GM23338 (cell line): ENCODE results near the gene PHACTR2.

Experiments
- CREB1 ChIP-seq: fragments of 250-450 bp; sonication (Bioruptor Pico); IDR thresholded peaks from 2 replicates; pipeline ENCODE4 v1.5.0; 2020; ENCODE audit warnings: low read depth, mild to moderate bottlenecking, moderate library complexity
- EZH2 ChIP-seq: fragments of 200-600 bp; sonication (generic); IDR thresholded peaks from one replicate; pipeline ENCODE4 v1.8.0; 2017; ENCODE audit warnings: antibody characterized with exemption, mild to moderate bottlenecking, low read depth; ENCODE audit not compliant: unreplicated experiment
- EZH2phosphoT487 ChIP-seq: fragments of 200-600 bp; sonication (generic); IDR thresholded peaks from one replicate; pipeline ENCODE4 v1.8.1; 2018; ENCODE audit warnings: antibody characterized with exemption; ENCODE audit not compliant: unreplicated experiment
- JUNB ChIP-seq: IDR thresholded peaks from one replicate; pipeline ENCODE4 v1.6.1; 2016; ENCODE audit warnings: antibody characterized with exemption; ENCODE audit not compliant: unreplicated experiment
- NANOG ChIP-seq: IDR thresholded peaks from 2 replicates; pipeline ENCODE4 v1.6.1; 2016; ENCODE audit warnings: antibody characterized with exemption, borderline replicate concordance
- POLR2AphosphoS5 ChIP-seq: IDR thresholded peaks from 2 replicates; pipeline ENCODE4 v1.6.1; 2016; ENCODE audit warnings: antibody characterized with exemption, low read depth
- REST ChIP-seq: IDR thresholded peaks from one replicate; pipeline ENCODE4 v1.6.1; 2018; ENCODE audit warnings: antibody characterized with exemption; ENCODE audit not compliant: unreplicated experiment
- STAT1 ChIP-seq: IDR thresholded peaks from one replicate; pipeline ENCODE4 v1.6.1; 2016; ENCODE audit warnings: antibody characterized with exemption; ENCODE audit not compliant: unreplicated experiment
- ZNF114 ChIP-seq: fragments of 250-450 bp; sonication (Bioruptor Pico); IDR thresholded peaks from 2 replicates; pipeline ENCODE4 v1.5.0; 2020; ENCODE audit warnings: mild to moderate bottlenecking, moderate library complexity
- ZNF331 ChIP-seq: fragments of 250-450 bp; sonication (Bioruptor Pico); IDR thresholded peaks from 2 replicates; pipeline ENCODE4 v1.5.0; 2020; ENCODE audit warnings: low read depth, mild to moderate bottlenecking, moderate library complexity
- TF ChIP-seq, protein P1 (sequence below), 2 experiments: fragments of 200-600 bp in 1 of 2; sonication (generic) in 1 of 2; conservative IDR thresholded peaks; 2 replicates each; pipeline versions ENCODE4 v1.5.1 to v1.6.1; 2016 to 2017; ENCODE audit warnings: antibody characterized with exemption in 2 of 2, low read depth in 2 of 2, mild to moderate bottlenecking in 2 of 2, moderate library complexity in 1 of 2
- TF ChIP-seq, protein P2 (sequence below): IDR thresholded peaks from 2 replicates; pipeline ENCODE4 v1.6.1; 2016; ENCODE audit warnings: antibody characterized with exemption

DNA sequence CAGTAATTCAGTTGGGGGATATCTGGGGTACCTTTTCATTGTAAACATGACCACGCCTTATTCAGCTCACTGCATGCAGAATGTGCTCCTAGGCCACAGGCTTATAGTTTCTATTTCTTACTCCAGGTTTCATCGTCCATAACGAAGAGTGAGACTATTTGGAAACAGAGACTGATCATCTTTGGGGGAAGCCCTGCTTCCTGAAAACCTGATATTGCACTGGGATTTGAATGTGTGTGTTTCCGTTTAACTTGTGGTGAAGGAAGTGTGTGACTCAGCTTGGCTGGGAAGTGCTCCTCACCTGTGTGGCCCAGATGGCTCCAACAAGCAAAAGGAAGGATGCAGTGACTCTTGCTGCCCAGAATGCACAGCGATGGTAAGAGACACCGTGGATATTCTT lies 145.8 kb downstream of the PHACTR2 start:
- TF ChIP-seq, protein P1, sequence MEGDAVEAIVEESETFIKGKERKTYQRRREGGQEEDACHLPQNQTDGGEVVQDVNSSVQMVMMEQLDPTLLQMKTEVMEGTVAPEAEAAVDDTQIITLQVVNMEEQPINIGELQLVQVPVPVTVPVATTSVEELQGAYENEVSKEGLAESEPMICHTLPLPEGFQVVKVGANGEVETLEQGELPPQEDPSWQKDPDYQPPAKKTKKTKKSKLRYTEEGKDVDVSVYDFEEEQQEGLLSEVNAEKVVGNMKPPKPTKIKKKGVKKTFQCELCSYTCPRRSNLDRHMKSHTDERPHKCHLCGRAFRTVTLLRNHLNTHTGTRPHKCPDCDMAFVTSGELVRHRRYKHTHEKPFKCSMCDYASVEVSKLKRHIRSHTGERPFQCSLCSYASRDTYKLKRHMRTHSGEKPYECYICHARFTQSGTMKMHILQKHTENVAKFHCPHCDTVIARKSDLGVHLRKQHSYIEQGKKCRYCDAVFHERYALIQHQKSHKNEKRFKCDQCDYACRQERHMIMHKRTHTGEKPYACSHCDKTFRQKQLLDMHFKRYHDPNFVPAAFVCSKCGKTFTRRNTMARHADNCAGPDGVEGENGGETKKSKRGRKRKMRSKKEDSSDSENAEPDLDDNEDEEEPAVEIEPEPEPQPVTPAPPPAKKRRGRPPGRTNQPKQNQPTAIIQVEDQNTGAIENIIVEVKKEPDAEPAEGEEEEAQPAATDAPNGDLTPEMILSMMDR (conservative IDR thresholded peaks at IDR 0.05; ENCODE audit: low read depth in 2 of 2): no peak
- TF ChIP-seq EZH2: no peak
- TF ChIP-seq EZH2phosphoT487: no peak
- no peak for TF ChIP-seq POLR2AphosphoS5
- TF ChIP-seq JUNB: no peak
- no peak for TF ChIP-seq REST
- no peak for TF ChIP-seq CREB1 (CRISPR knock-in tag)
- no peak for TF ChIP-seq ZNF331
- TF ChIP-seq STAT1: no peak
- no peak for TF ChIP-seq ZNF114
- no peak for TF ChIP-seq NANOG
- TF ChIP-seq, protein P2, sequence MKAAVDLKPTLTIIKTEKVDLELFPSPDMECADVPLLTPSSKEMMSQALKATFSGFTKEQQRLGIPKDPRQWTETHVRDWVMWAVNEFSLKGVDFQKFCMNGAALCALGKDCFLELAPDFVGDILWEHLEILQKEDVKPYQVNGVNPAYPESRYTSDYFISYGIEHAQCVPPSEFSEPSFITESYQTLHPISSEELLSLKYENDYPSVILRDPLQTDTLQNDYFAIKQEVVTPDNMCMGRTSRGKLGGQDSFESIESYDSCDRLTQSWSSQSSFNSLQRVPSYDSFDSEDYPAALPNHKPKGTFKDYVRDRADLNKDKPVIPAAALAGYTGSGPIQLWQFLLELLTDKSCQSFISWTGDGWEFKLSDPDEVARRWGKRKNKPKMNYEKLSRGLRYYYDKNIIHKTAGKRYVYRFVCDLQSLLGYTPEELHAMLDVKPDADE: no peak
